Endothelial cell of umbilical vein (primary cell): ENCODE measurements around the gene CXCL14. TPM values are rescaled to one million over a fixed set of nuclear protein-coding genes. Genes with fewer than 3 reads are reported as not detected.

ENCODE experiments used
- BruUV-seq: library from RNA; stranded (reverse); fragments of 400-500 nt; replicated peaks from 2 replicates; lab custom pipeline; 2021; lab: Mats Ljungman, UMichigan
- CTCF ChIA-PET: fragments of 300-600, 350-600 bp; sonication (Branson Sonifier 250); formaldehyde crosslinking; loops from one replicate; lab custom pipeline; 2021; ENCODE audit warnings: antibody characterized with exemption, inconsistent platforms; lab: Charles Lee
- POLR2A ChIA-PET: fragments of 300-600, 350-600 bp; sonication (Branson Sonifier 250); formaldehyde crosslinking; loops from one replicate; lab custom pipeline; 2021; ENCODE audit warnings: antibody characterized with exemption, inconsistent platforms; lab: Charles Lee
- DNase-seq: peaks from one replicate; pipeline ENCODE4 v3.0.0-alpha.2; 2011; ENCODE audit warnings: low read depth, low spot score
- FAIRE-seq: peaks from 2 replicates; lab custom pipeline; 2011; peaks lifted over from hg19 to GRCh38; lab: Jason Lieb, UNC
- H2AFZ ChIP-seq: 2 replicates; pipeline ENCODE4 v1.6.0; 2012; ENCODE audit warnings: low read depth, low read length, control low read depth, inconsistent platforms
- H3K27ac ChIP-seq: 2 replicates; pipeline ENCODE4 v1.5.1; 2011; ENCODE audit warnings: low read depth, mild to moderate bottlenecking, control low read depth, low read length, moderate library complexity; ENCODE audit not compliant: insufficient read depth
- H3K27me3 ChIP-seq, 2 experiments: 2 replicates each; pipeline versions ENCODE4 v1.6.0 to v1.6.1; 2011; ENCODE audit warnings: low read length in 2 of 2, mixed read lengths in 1 of 2; ENCODE audit not compliant: control insufficient read depth in 2 of 2, insufficient read depth in 2 of 2
- H3K36me3 ChIP-seq, 2 experiments: 2 replicates in 1 of 2; 3 replicates in 1 of 2; pipeline ENCODE4 v1.5.1; 2011; ENCODE audit warnings: low read length in 2 of 2, mild to moderate bottlenecking in 1 of 2, moderate library complexity in 1 of 2; ENCODE audit not compliant: control insufficient read depth in 2 of 2, insufficient read depth in 2 of 2; ENCODE audit errors: extremely low read depth in 1 of 2
- H3K4me1 ChIP-seq: 3 replicates; pipeline ENCODE4 v1.5.1; 2011; ENCODE audit warnings: mild to moderate bottlenecking, low read length; ENCODE audit not compliant: control insufficient read depth, insufficient read depth; ENCODE audit errors: extremely low read depth
- H3K4me2 ChIP-seq: 2 replicates; pipeline ENCODE4 v1.6.1; 2011; ENCODE audit warnings: low read length, control low read depth, mixed read lengths; ENCODE audit not compliant: insufficient read depth
- H3K4me3 ChIP-seq, 3 experiments: fragments of 200-600 bp in 1 of 3; sonication (generic), shearing (Covaris generic) in 1 of 3; replicated peaks in 1 of 3; 2 replicates each; pipeline ENCODE4 v1.5.1; 2011 to 2016; ENCODE audit warnings: control low read depth in 3 of 3, low read length in 3 of 3, mild to moderate bottlenecking in 2 of 3, inconsistent platforms in 1 of 3, low read depth in 1 of 3, moderate library complexity in 1 of 3; ENCODE audit not compliant: insufficient read depth in 1 of 3
- H3K79me2 ChIP-seq: 2 replicates; pipeline ENCODE4 v1.6.0; 2012; ENCODE audit warnings: low read length, inconsistent platforms; ENCODE audit not compliant: control insufficient read depth, insufficient read depth
- H3K9ac ChIP-seq: replicated peaks from 2 replicates; pipeline ENCODE3; 2011; ENCODE audit warnings: low read length, control low read depth; ENCODE audit not compliant: insufficient read depth; ENCODE audit errors: extremely low read depth
- H3K9me1 ChIP-seq: replicated peaks from 3 replicates; pipeline ENCODE4 v1.6.0; 2011; ENCODE audit warnings: mild to moderate bottlenecking, low read length; ENCODE audit not compliant: control insufficient read depth, insufficient read depth; ENCODE audit errors: extremely low read depth
- H3K9me3 ChIP-seq: replicated peaks from 2 replicates; pipeline ENCODE4 v1.5.1; 2012; ENCODE audit warnings: low read length, inconsistent platforms; ENCODE audit not compliant: control insufficient read depth, insufficient read depth
- H4K20me1 ChIP-seq: replicated peaks from 2 replicates; pipeline ENCODE3; 2011; ENCODE audit warnings: mild to moderate bottlenecking, low read length; ENCODE audit not compliant: control insufficient read depth, insufficient read depth; ENCODE audit errors: extremely low read depth
- CTCF ChIP-seq, 2 donors: IDR thresholded peaks; 1 replicate in 1 of 2; 2 replicates in 1 of 2; pipeline ENCODE4 v1.5.1; 2011; ENCODE audit warnings: low read length in 2 of 2, mild to moderate bottlenecking in 2 of 2, moderate library complexity in 2 of 2, control low read depth in 1 of 2, inconsistent platforms in 1 of 2, low read depth in 1 of 2; ENCODE audit not compliant: insufficient read depth in 1 of 2; ENCODE audit errors: extremely low read depth in 1 of 2
- GATA2 ChIP-seq: IDR thresholded peaks from 2 replicates; pipeline ENCODE4 v1.7.0; 2011; ENCODE audit warnings: low read depth, mild to moderate bottlenecking, moderate library complexity, mixed read lengths, low read length; ENCODE audit not compliant: insufficient read length, insufficient read depth
- JUN ChIP-seq: IDR thresholded peaks from 2 replicates; pipeline ENCODE4 v1.6.1; 2011; ENCODE audit warnings: borderline replicate concordance, low read depth; ENCODE audit not compliant: insufficient read length, insufficient read depth
- MYC ChIP-seq: IDR thresholded peaks from one replicate; pipeline ENCODE4 v1.6.1; 2011; ENCODE audit warnings: mild to moderate bottlenecking, low read depth, low read length
- dilution Hi-C: fragments of 300-500 bp; cut with MboI; formaldehyde crosslinking; loops from one replicate; pipeline ENCODE4 v1.15.0; 2019; ENCODE audit warnings: low sequenced_read_pairs; ENCODE audit not compliant: extremely low pct_ligation_motif_present
- intact Hi-C: fragments of 100-400 bp; cut with micrococcal nuclease; formaldehyde crosslinking; loops from one replicate; pipeline ENCODE4 v1.10.0; 2022
- polyA plus RNA-seq, 4 experiments: library from polyadenylated mRNA; depleted of rRNA in 3 of 4; stranded (reverse) in 3 of 4; unstranded in 1 of 4; fragments of >200 nt; gene quantifications; 2 replicates each; pipeline versions ENCODE4 v1.2.1 to v1.2.3, GENCODE V29; 2011 to 2012; ENCODE audit warnings: missing spikeins in 1 of 4
- total RNA-seq: library from RNA; stranded (reverse); gene quantifications from 2 replicates; pipeline ENCODE4 v1.2.3, GENCODE V29; 2021

CXCL14 gene
- total and polyA plus RNA-seq, 2 donors (not counting 3 experiments of a cell fraction or from before 2014, with no cell fraction given) = not detected

- BruUV-seq = no TSS peak
- Histone ChIP-seq H3K27ac (no peak overlapping the region), H4K20me1 (no peaks in the 10 kb centered on the region), H3K9me3 (no peaks in the 10 kb centered on the region), H3K4me3 (no peak overlapping the region), H3K9ac (no peak overlapping the region), H3K79me2 (no peaks in the 10 kb centered on the region), H3K27me3 (peaks cover 8 to 10% of the 10 kb centered on the region in 2 experiments), H3K4me1 (no peaks in the 10 kb centered on the region), H3K4me2 (no peak overlapping the region), H3K9me1 (no peaks in the 10 kb centered on the region), H2AFZ (no peak overlapping the region), H3K36me3 (no peaks in the 10 kb centered on the region)
- intact Hi-C loops = loop anchor here (1.0 kb wide), 3 partner anchors 100 to 109 kb away; no protein-coding TSS in a partner anchor
- ChIA-PET POLR2A (no interaction called here), CTCF (interaction anchor here (0.6 to 14.3 kb wide), 46 partner anchors 8 to 503 kb away, joined by 3 to 664 read pairs (median 4); partner anchors contain the start of genes CXCL14 and TIFAB)
- DNase-seq (peak; percentile 54), FAIRE-seq (peak; percentile 84)
- peak; percentile 90 to 93 for TF ChIP-seq CTCF (IDR thresholded peaks at IDR 0.05; ENCODE audit: extremely low read depth in 1 of 2, insufficient read depth in 1 of 2, low read depth in 1 of 2, low read length in 2 of 2)
- no peak for TF ChIP-seq MYC
- TF ChIP-seq JUN = no peak
- no peak for TF ChIP-seq GATA2
- dilution Hi-C loops = loop anchor here (25.0 kb wide), 1 partner anchor 104 kb away; the partner anchor contains the start of gene TIFAB
These were observed 12.9 kb downstream of the CXCL14 start for GRCh38 chr5:135565725-135566421.
